ENCODE measurements around the gene EPHX1.

DNA sequence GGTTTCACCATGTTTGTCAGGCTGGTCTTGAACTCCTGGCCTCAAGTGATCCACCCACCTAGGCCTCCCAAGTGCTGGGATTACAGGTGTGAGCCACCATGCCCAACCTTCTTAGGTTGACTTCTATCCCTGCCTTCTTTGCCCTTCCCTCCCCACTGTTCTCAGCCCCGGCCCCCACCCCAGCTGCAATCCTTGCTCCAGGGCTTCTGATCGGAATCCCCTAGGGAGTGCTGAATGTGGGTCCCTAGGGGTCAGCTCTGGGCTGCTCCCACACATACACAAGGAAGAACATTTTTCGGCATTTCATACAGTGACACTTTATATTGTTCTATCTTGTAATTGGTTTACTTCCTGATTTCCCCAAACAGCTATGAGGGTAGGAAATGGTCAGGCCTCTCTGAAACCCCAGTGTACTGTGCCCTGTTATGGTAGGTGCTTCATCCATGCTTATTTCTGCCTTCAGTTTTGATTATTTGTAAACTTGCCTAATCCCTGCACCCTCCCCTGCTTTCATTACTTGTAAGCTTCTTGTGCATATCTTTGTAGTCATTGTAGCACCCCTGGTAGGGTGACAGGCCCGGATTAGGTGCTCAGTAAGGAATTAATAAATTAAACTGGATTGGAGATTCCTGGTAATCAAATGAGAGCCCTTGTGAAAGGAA lies 38.1 kb upstream of the EPHX1 start:
- TF ChIP-seq, protein P1, sequence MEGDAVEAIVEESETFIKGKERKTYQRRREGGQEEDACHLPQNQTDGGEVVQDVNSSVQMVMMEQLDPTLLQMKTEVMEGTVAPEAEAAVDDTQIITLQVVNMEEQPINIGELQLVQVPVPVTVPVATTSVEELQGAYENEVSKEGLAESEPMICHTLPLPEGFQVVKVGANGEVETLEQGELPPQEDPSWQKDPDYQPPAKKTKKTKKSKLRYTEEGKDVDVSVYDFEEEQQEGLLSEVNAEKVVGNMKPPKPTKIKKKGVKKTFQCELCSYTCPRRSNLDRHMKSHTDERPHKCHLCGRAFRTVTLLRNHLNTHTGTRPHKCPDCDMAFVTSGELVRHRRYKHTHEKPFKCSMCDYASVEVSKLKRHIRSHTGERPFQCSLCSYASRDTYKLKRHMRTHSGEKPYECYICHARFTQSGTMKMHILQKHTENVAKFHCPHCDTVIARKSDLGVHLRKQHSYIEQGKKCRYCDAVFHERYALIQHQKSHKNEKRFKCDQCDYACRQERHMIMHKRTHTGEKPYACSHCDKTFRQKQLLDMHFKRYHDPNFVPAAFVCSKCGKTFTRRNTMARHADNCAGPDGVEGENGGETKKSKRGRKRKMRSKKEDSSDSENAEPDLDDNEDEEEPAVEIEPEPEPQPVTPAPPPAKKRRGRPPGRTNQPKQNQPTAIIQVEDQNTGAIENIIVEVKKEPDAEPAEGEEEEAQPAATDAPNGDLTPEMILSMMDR (IDR thresholded peaks at IDR 0.05; ENCODE audit: low read depth, low read length, poor library complexity, severe bottlenecking), result no peak
- no peak for TF ChIP-seq EZH2phosphoT487 (IDR thresholded peaks at IDR 0.05; ENCODE audit: borderline replicate concordance, low read length)

All from DOHH2 (cell line).